ENCODE measurements around the gene TMEM88. TPM values are rescaled to one million over a fixed set of nuclear protein-coding genes. Genes with fewer than 3 reads are reported as not detected.

TMEM88 gene
- total and polyA plus RNA-seq, 2 of the 13 experiments (the other 11 are each of a cell fraction or from before 2014, with no cell fraction given) = 0.31 to 0.66 TPM

DNA sequence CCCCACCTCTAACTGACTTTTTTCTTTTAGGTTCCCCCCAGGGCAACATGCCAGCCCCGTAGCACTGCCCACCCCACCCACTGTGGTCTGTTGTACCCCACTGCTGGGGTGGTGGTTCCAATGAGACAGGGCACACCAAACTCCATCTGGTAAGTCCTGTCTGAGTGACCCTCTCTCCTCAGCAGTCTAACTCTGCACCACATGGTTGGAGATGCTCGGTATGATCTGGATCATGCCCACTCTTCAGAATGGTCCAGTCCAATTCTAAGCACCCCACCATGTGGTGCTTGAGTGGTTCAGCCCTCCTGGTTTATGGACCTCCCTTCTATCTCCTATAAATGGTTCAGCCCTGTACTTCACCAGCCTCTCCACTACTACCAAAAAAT is 15.0 kb upstream of the TMEM88 start (continued):
- TF ChIP-seq TBX3 (IDR thresholded peaks at IDR 0.05; ENCODE audit: borderline replicate concordance) = no peak
- no peak for TF ChIP-seq TSC22D2 (CRISPR knock-in tag; IDR thresholded peaks at IDR 0.05; ENCODE audit: borderline replicate concordance)
- no peak for TF ChIP-seq JDP2 (CRISPR knock-in tag; IDR thresholded peaks at IDR 0.05; ENCODE audit: borderline replicate concordance)
- TF ChIP-seq MATR3 (CRISPR knock-in tag; IDR thresholded peaks at IDR 0.05) = no peak
- no peak for TF ChIP-seq NFIB (CRISPR knock-in tag; IDR thresholded peaks at IDR 0.05; ENCODE audit: borderline replicate concordance)
- TF ChIP-seq NFE2L2 (IDR thresholded peaks at IDR 0.05; ENCODE audit: low read length) = no peak
- no peak for TF ChIP-seq ZNF501 (CRISPR knock-in tag; IDR thresholded peaks at IDR 0.05)

DNA sequence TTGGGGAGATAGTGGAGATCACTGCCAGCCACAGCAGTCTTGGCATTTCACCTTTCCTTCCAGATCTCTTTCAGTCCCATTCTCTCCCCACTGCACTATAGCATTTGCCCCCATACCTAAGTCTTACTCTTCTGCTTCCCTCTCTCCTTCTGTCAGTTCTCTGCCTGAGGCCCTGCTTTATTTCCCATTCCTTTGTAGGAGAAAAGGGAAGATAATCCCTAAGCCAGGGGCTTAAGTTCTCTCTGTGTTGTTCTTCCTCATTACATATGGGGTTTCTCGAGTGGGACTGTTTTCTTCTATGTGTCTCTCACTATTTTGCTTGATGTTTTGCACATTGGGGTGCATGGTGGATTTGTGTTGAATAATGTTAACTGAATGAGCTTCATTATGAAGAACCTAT is 14.4 kb upstream of the TMEM88 start:
- CTCF ChIA-PET (ENCODE audit: low intra/inter-chr PET ratio, low total read pairs) = no interaction called here
- peaks cover 0 to 3% of the 10 kb centered on the region in 2 experiments; a peak in 1 of 5 replicates for H3K27me3 ChIP-seq (ENCODE audit: control insufficient read depth in 1 of 2, insufficient read depth in 2 of 2, low read length in 2 of 2)
- peak overlapping the region; percentile 96 for H3K4me2 ChIP-seq (ENCODE audit: low read depth, low read length)
- DNase-seq (ENCODE audit: low spot score) (no peak), FAIRE-seq (no peak), ATAC-seq (no peak)
- H3K9ac ChIP-seq (ENCODE audit: insufficient read depth, low read depth, low read length) = peak overlapping the region; percentile 96; the same call in 1 of the 2 replicates
- peak overlapping the region in 1 of 3 experiments; percentile 83; a peak in 1 of 6 replicates for H3K4me3 ChIP-seq (replicated peaks in 1 of 3; ENCODE audit: insufficient read depth in 1 of 3, low read depth in 2 of 3, low read length in 3 of 3)
- in situ Hi-C loops (cut with HindIII; ENCODE audit: extremely low pct_ligation_motif_present, low pct_unique_long_range_greater_than_20kb) = loop anchor here (10.0 kb wide), 1 partner anchor 266 kb away; the partner anchor contains the start of gene CD68
- H3K27ac ChIP-seq (ENCODE audit: extremely low read length, insufficient read depth, low read length) = peak overlapping the region; percentile 7
- H4K20me1 ChIP-seq (ENCODE audit: insufficient read depth, low read length) = peaks cover 23% of the 10 kb centered on the region
- H3K4me1 ChIP-seq (ENCODE audit: insufficient read depth, low read length) = peaks cover 47% of the 10 kb centered on the region
- TF ChIP-seq HNRNPLL (IDR thresholded peaks at IDR 0.05; ENCODE audit: low read depth, low read length, poor library complexity, severe bottlenecking) = no peak
- TF ChIP-seq NRL (CRISPR knock-in tag; IDR thresholded peaks at IDR 0.05; ENCODE audit: borderline replicate concordance) = no peak
- no TSS peak for BruUV-seq (replicated peaks)
- 70% methylated on average over 1 of the region's 1 CpG for WGBS (ENCODE audit: low lambda C conversion rate)
- no peak overlapping the region for H2AFZ ChIP-seq (ENCODE audit: low read length)
- intact Hi-C loops (cut with micrococcal nuclease; ENCODE audit: unreplicated experiment) = loop anchor here (5.0 kb wide), 1 partner anchor 202 kb away; no protein-coding TSS in a partner anchor
- H3K79me2 ChIP-seq (ENCODE audit: insufficient read depth, low read length) = peaks cover 58% of the 10 kb centered on the region
- H3K9me3 ChIP-seq (ENCODE audit: low read length) = no peaks in the 10 kb centered on the region
- H3K36me3 ChIP-seq (replicated peaks in 1 of 2; ENCODE audit: control insufficient read depth in 1 of 2, insufficient read depth in 2 of 2, low read length in 2 of 2) = peaks cover 3 to 6% of the 10 kb centered on the region in 2 experiments; a peak in 3 of 5 replicates
- POLR2A ChIA-PET = interaction anchor here (6.4 kb wide), 1 partner anchor 16 kb away, joined by 95 read pairs; the partner anchor contains the start of genes CYB5D1, NAA38 and TMEM88

All from HepG2 (cell line).